Central memory CD8-positive, alpha-beta T cell (primary cell): ENCODE results near the gene DOCK10.

Experiments
- ATAC-seq: fragments of 150-1000 bp; cut with Tn5 transposase; replicated peaks from 2 replicates; pipeline ENCODE4 v1.10.0; 2022; ENCODE audit warnings: mild to moderate bottlenecking, moderate FRiP score, moderate number of reproducible peaks; ENCODE audit not compliant: poor library complexity, severe bottlenecking; ENCODE audit errors: extremely low read depth
- DNase-seq, 2 donors: peaks; one replicate each; pipeline ENCODE4 v3.0.0; 2021; ENCODE audit warnings: low spot score in 2 of 2
- H3K27ac Mint-ChIP-seq: one replicate; pipeline ENCODE4 v1.8.0; 2022; ENCODE audit warnings: low read depth, mild to moderate bottlenecking, moderate library complexity, mixed read lengths
- H3K27me3 Mint-ChIP-seq: one replicate; pipeline ENCODE4 v1.8.0; 2022; ENCODE audit warnings: mixed read lengths
- H3K36me3 Mint-ChIP-seq: one replicate; pipeline ENCODE4 v1.8.0; 2022; ENCODE audit warnings: mild to moderate bottlenecking, moderate library complexity, mixed read lengths; ENCODE audit not compliant: insufficient read depth
- H3K4me1 Mint-ChIP-seq: one replicate; pipeline ENCODE4 v1.8.0; 2022; ENCODE audit warnings: mixed read lengths
- H3K4me3 Mint-ChIP-seq: one replicate; pipeline ENCODE4 v1.8.0; 2022; ENCODE audit warnings: mild to moderate bottlenecking, moderate library complexity, mixed read lengths
- H3K9me3 Mint-ChIP-seq: one replicate; pipeline ENCODE4 v1.8.0; 2022; ENCODE audit warnings: mixed read lengths

DOCK10 gene

GRCh38 chr2:224982910-224983711, 59.2 kb downstream of the DOCK10 start:
- H3K36me3 Mint-ChIP-seq = peaks cover 15% of the 10 kb centered on the region
- no peaks in the 10 kb centered on the region for H3K27me3 Mint-ChIP-seq
- peak overlapping the region; percentile 61 for H3K4me3 Mint-ChIP-seq
- peaks cover 66% of the 10 kb centered on the region for H3K4me1 Mint-ChIP-seq
- ATAC-seq (peak; percentile 65), DNase-seq (no peak)
- no peaks in the 10 kb centered on the region for H3K9me3 Mint-ChIP-seq
- peak overlapping the region; percentile 85 for H3K27ac Mint-ChIP-seq

GRCh38 chr2:224982226-224982625, 60.0 kb downstream of the DOCK10 start:
- peaks cover 64% of the 10 kb centered on the region for H3K4me1 Mint-ChIP-seq
- H3K27ac Mint-ChIP-seq = peak overlapping the region; percentile 85
- H3K27me3 Mint-ChIP-seq = no peaks in the 10 kb centered on the region
- H3K36me3 Mint-ChIP-seq = peaks cover 15% of the 10 kb centered on the region
- no peaks in the 10 kb centered on the region for H3K9me3 Mint-ChIP-seq
- peak overlapping the region; percentile 61 for H3K4me3 Mint-ChIP-seq
- DNase-seq (no peak), ATAC-seq (no peak)

- Mint-ChIP-seq H3K4me1 (peaks cover 54% of the 10 kb centered on the region), H3K27ac (peak overlapping the region; percentile 57), H3K36me3 (peaks cover 2% of the 10 kb centered on the region), H3K9me3 (no peaks in the 10 kb centered on the region), H3K27me3 (no peaks in the 10 kb centered on the region), H3K4me3 (no peak overlapping the region)
- ATAC-seq = no peak
- DNase-seq = no peak
Observed at GRCh38 chr2:224976629-224977525, 65.4 kb downstream of the DOCK10 start.

- H3K4me3 Mint-ChIP-seq = no peak overlapping the region
- H3K27ac Mint-ChIP-seq = no peak overlapping the region
- ATAC-seq (no peak), DNase-seq (no peak)
- H3K4me1 Mint-ChIP-seq = peaks cover 62% of the 10 kb centered on the region
- H3K27me3 Mint-ChIP-seq = no peaks in the 10 kb centered on the region
- H3K36me3 Mint-ChIP-seq = peaks cover 2% of the 10 kb centered on the region
- H3K9me3 Mint-ChIP-seq = no peaks in the 10 kb centered on the region
Observed at GRCh38 chr2:224975761-224976160, 66.5 kb downstream of the DOCK10 start.

- DNase-seq = peak in 1 of 2 donors; percentile 18
- peak; percentile 74 for ATAC-seq
- no peaks in the 10 kb centered on the region for H3K27me3 Mint-ChIP-seq
- H3K27ac Mint-ChIP-seq = peak overlapping the region; percentile 14
- H3K36me3 Mint-ChIP-seq = no peaks in the 10 kb centered on the region
- H3K4me1 Mint-ChIP-seq = peaks cover 73% of the 10 kb centered on the region
- no peaks in the 10 kb centered on the region for H3K9me3 Mint-ChIP-seq
- H3K4me3 Mint-ChIP-seq = no peak overlapping the region
Observed at GRCh38 chr2:224973112-224974016, 68.9 kb downstream of the DOCK10 start.

GRCh38 chr2:224971214-224971613, 71.1 kb downstream of the DOCK10 start:
- ATAC-seq = peak; percentile 35
- Mint-ChIP-seq H3K4me1 (peaks cover 64% of the 10 kb centered on the region), H3K27me3 (no peaks in the 10 kb centered on the region), H3K9me3 (no peaks in the 10 kb centered on the region), H3K36me3 (peaks cover 2% of the 10 kb centered on the region), H3K4me3 (peak overlapping the region; percentile 16), H3K27ac (peak overlapping the region; percentile 68)
- no peak for DNase-seq

GRCh38 chr2:224970311-224970710, 72.0 kb downstream of the DOCK10 start:
- Mint-ChIP-seq H3K36me3 (peaks cover 2% of the 10 kb centered on the region), H3K9me3 (no peaks in the 10 kb centered on the region), H3K4me1 (peaks cover 57% of the 10 kb centered on the region), H3K4me3 (no peak overlapping the region), H3K27ac (peak overlapping the region; percentile 67), H3K27me3 (no peaks in the 10 kb centered on the region)
- no peak for DNase-seq
- ATAC-seq = no peak

- ATAC-seq (no peak), DNase-seq (no peak)
- Mint-ChIP-seq H3K27me3 (no peaks in the 10 kb centered on the region), H3K4me1 (peaks cover 51% of the 10 kb centered on the region), H3K4me3 (no peak overlapping the region), H3K27ac (peak overlapping the region; percentile 67), H3K36me3 (peaks cover 2% of the 10 kb centered on the region), H3K9me3 (no peaks in the 10 kb centered on the region)
Observed at GRCh38 chr2:224969633-224970260, 72.5 kb downstream of the DOCK10 start.

- H3K36me3 Mint-ChIP-seq = peaks cover 2% of the 10 kb centered on the region
- ATAC-seq (no peak), DNase-seq (no peak)
- no peaks in the 10 kb centered on the region for H3K27me3 Mint-ChIP-seq
- no peaks in the 10 kb centered on the region for H3K9me3 Mint-ChIP-seq
- no peak overlapping the region for H3K4me3 Mint-ChIP-seq
- H3K27ac Mint-ChIP-seq = peak overlapping the region; percentile 67
- peaks cover 55% of the 10 kb centered on the region for H3K4me1 Mint-ChIP-seq
Observed at GRCh38 chr2:224969095-224969494, 73.2 kb downstream of the DOCK10 start.

GRCh38 chr2:224968051-224968450, 74.2 kb downstream of the DOCK10 start:
- no peaks in the 10 kb centered on the region for H3K9me3 Mint-ChIP-seq
- H3K4me1 Mint-ChIP-seq = peaks cover 46% of the 10 kb centered on the region
- ATAC-seq (no peak), DNase-seq (no peak)
- peaks cover 2% of the 10 kb centered on the region for H3K36me3 Mint-ChIP-seq
- peak overlapping the region; percentile 51 for H3K27ac Mint-ChIP-seq
- no peaks in the 10 kb centered on the region for H3K27me3 Mint-ChIP-seq
- no peak overlapping the region for H3K4me3 Mint-ChIP-seq

GRCh38 chr2:224966613-224967012, 75.7 kb downstream of the DOCK10 start:
- H3K27ac Mint-ChIP-seq = no peak overlapping the region
- no peaks in the 10 kb centered on the region for H3K27me3 Mint-ChIP-seq
- H3K9me3 Mint-ChIP-seq = no peaks in the 10 kb centered on the region
- peaks cover 55% of the 10 kb centered on the region for H3K4me1 Mint-ChIP-seq
- H3K4me3 Mint-ChIP-seq = no peak overlapping the region
- ATAC-seq = no peak
- DNase-seq = no peak
- H3K36me3 Mint-ChIP-seq = peaks cover 5% of the 10 kb centered on the region

GRCh38 chr2:224959556-224959955, 82.7 kb downstream of the DOCK10 start:
- ATAC-seq = no peak
- H3K27me3 Mint-ChIP-seq = no peaks in the 10 kb centered on the region
- H3K36me3 Mint-ChIP-seq = peaks cover 8% of the 10 kb centered on the region
- H3K4me3 Mint-ChIP-seq = no peak overlapping the region
- H3K27ac Mint-ChIP-seq = no peak overlapping the region
- no peaks in the 10 kb centered on the region for H3K9me3 Mint-ChIP-seq
- DNase-seq = no peak
- peaks cover 75% of the 10 kb centered on the region for H3K4me1 Mint-ChIP-seq
